HUDEP-2 (cell line): ENCODE results near the gene SPTBN4.
"Not testable (repeated sequence)": the region's sequence is repeated elsewhere in the genome, so short reads cannot be mapped to it uniquely, and the experiment has no call there.

Experiments used
- DNase-seq, 76 experiments: peaks; one replicate each; lab custom pipeline; 2025; ENCODE audit not compliant: unreplicated experiment in 76 of 76; lab: John Stamatoyannopoulos, UW

The SPTBN4 gene

GRCh38 chr19:40438284-40438683, 28.5 kb upstream of the SPTBN4 start:
- DNase-seq = no peak

- no peak for DNase-seq
Observed at GRCh38 chr19:40441719-40442253, 25.0 kb upstream of the SPTBN4 start.

- DNase-seq = no peak
Observed at GRCh38 chr19:40442328-40443130, 24.3 kb upstream of the SPTBN4 start.

- DNase-seq = peak in 75 of 76 experiments; percentile 94 to 100 (median 100)
Observed at GRCh38 chr19:40443131-40443999, 23.4 kb upstream of the SPTBN4 start.

- peak; percentile 57 to 100 (median 97) for DNase-seq
Observed at GRCh38 chr19:40444000-40444824, 22.6 kb upstream of the SPTBN4 start, which contains the start of gene SERTAD3. Gene SERTAD3, minus strand, starts transcription at chr19:40444335. Its CDS starts 2,255 bp downstream, at chr19:40442080.

GRCh38 chr19:40444825-40445312, 21.9 kb upstream of the SPTBN4 start:
- no peak for DNase-seq

- peak in 20 of 76 experiments; percentile 7 to 48 (median 34) for DNase-seq
Observed at GRCh38 chr19:40445780-40446262, 21.0 kb upstream of the SPTBN4 start.

- no peak for DNase-seq
Observed at GRCh38 chr19:40446263-40446784, 20.5 kb upstream of the SPTBN4 start.

GRCh38 chr19:40449506-40449905, 17.3 kb upstream of the SPTBN4 start:
- no peak for DNase-seq

- DNase-seq = no peak
Observed at GRCh38 chr19:40450664-40451063, 16.1 kb upstream of the SPTBN4 start.

- peak in 1 of 76 experiments; percentile 23 for DNase-seq
Observed at GRCh38 chr19:40452016-40452415, 14.8 kb upstream of the SPTBN4 start.

GRCh38 chr19:40453151-40453735, 13.6 kb upstream of the SPTBN4 start:
- DNase-seq = no peak

- DNase-seq = not testable (repeated sequence)
Observed at GRCh38 chr19:40453943-40454342, 12.9 kb upstream of the SPTBN4 start.

- DNase-seq = no peak
Observed at GRCh38 chr19:40457048-40457447, 9.8 kb upstream of the SPTBN4 start.

- no peak for DNase-seq
Observed at GRCh38 chr19:40457953-40458596, 8.7 kb upstream of the SPTBN4 start.

- no peak for DNase-seq
Observed at GRCh38 chr19:40458597-40458974, 8.2 kb upstream of the SPTBN4 start.

GRCh38 chr19:40460185-40460584, 6.6 kb upstream of the SPTBN4 start:
- no peak for DNase-seq

GRCh38 chr19:40461669-40462221, 5.1 kb upstream of the SPTBN4 start:
- no peak for DNase-seq
